Panc1 (cell line): ENCODE results near the gene PAFAH1B2. TPM values are rescaled to one million over a fixed set of nuclear protein-coding genes. Genes with fewer than 3 reads are reported as not detected.

Source experiments
- ATAC-seq: fragments of 200-7000 bp; cut with Tn5 transposase; 2 replicates; pipeline ENCODE4 v1.9.1; 2020; ENCODE audit warnings: mild to moderate bottlenecking, moderate library complexity
- BruUV-seq: library from RNA; stranded (reverse); fragments of 400-500 nt; replicated peaks from 2 replicates; lab custom pipeline; 2021; lab: Mats Ljungman, UMichigan
- CTCF ChIA-PET: fragments of 300-600 bp; sonication (Branson Sonifier 250); formaldehyde crosslinking; loops from one replicate; lab custom pipeline; 2022; ENCODE audit warnings: antibody characterized with exemption; lab: Charles Lee
- POLR2A ChIA-PET: fragments of 300-600 bp; sonication (Branson Sonifier 250); formaldehyde crosslinking; loops from one replicate; lab custom pipeline; 2022; ENCODE audit warnings: antibody characterized with exemption; lab: Charles Lee
- DNase-seq: peaks from one replicate; pipeline ENCODE4 v3.0.0-alpha.2; 2010; ENCODE audit warnings: low read depth, low spot score
- H3K27ac ChIP-seq: 2 replicates; pipeline ENCODE4 v1.5.1; 2011; ENCODE audit warnings: mild to moderate bottlenecking, low read length, inconsistent platforms
- H3K27me3 ChIP-seq: fragments of 200-500 bp; sonication (Bioruptor generic); 2 replicates; pipeline ENCODE4 v1.6.0; 2014; ENCODE audit warnings: low read length, inconsistent platforms; ENCODE audit not compliant: control insufficient read depth, insufficient read depth
- H3K36me3 ChIP-seq: fragments of 200-500 bp; sonication (Bioruptor generic); 2 replicates; pipeline ENCODE4 v1.5.1; 2014; ENCODE audit warnings: inconsistent platforms, mild to moderate bottlenecking, low read length, moderate library complexity; ENCODE audit not compliant: control insufficient read depth, insufficient read depth
- H3K4me1 ChIP-seq: 2 replicates; pipeline ENCODE4 v1.5.1; 2011; ENCODE audit warnings: inconsistent platforms, mild to moderate bottlenecking, low read length, moderate library complexity; ENCODE audit not compliant: control insufficient read depth, insufficient read depth
- H3K4me3 ChIP-seq, 2 experiments: 2 replicates each; pipeline ENCODE4 v1.5.1; 2011 to 2012; ENCODE audit warnings: low read depth in 2 of 2, low read length in 2 of 2, mild to moderate bottlenecking in 2 of 2, inconsistent platforms in 1 of 2, moderate library complexity in 1 of 2
- H3K9me3 ChIP-seq: fragments of 200-500 bp; sonication (Bioruptor generic); 2 replicates; pipeline ENCODE4 v1.5.1; 2014; ENCODE audit warnings: low read depth, mild to moderate bottlenecking, inconsistent platforms, low read length, moderate library complexity; ENCODE audit not compliant: control insufficient read depth, insufficient read depth
- CTCF ChIP-seq: fragments of 450-650 bp; IDR thresholded peaks from 2 replicates; pipeline ENCODE4 v1.5.1; 2017; ENCODE audit warnings: mild to moderate bottlenecking
- POLR2AphosphoS5 ChIP-seq: IDR thresholded peaks from 2 replicates; pipeline ENCODE4 v1.6.1; 2012; ENCODE audit warnings: mild to moderate bottlenecking, low read depth, low read length, moderate library complexity
- REST ChIP-seq, 2 experiments: IDR thresholded peaks; 2 replicates each; pipeline ENCODE4 v1.6.1; 2011 to 2012; ENCODE audit warnings: low read depth in 2 of 2, control low read depth in 1 of 2, low read length in 1 of 2, mild to moderate bottlenecking in 1 of 2, moderate library complexity in 1 of 2; ENCODE audit not compliant: insufficient read depth in 1 of 2
- SIN3A ChIP-seq: IDR thresholded peaks from 2 replicates; pipeline ENCODE4 v1.6.1; 2012; ENCODE audit warnings: low read depth, mild to moderate bottlenecking, low read length, moderate library complexity, borderline replicate concordance; ENCODE audit not compliant: insufficient read depth
- TCF7L2 ChIP-seq: IDR thresholded peaks from 2 replicates; pipeline ENCODE4 v1.6.1; 2011; ENCODE audit warnings: mild to moderate bottlenecking, low read depth, low read length, inconsistent platforms
- in situ Hi-C: cut with HindIII; loops from 2 replicates; pipeline ENCODE4 v1.10.0; 2016; ENCODE audit warnings: low sequenced_read_pairs, low pct_unique_long_range_greater_than_20kb
- intact Hi-C: fragments of 100-400 bp; cut with micrococcal nuclease; formaldehyde crosslinking; loops from one replicate; pipeline ENCODE4 v1.10.0; 2022; ENCODE audit not compliant: unreplicated experiment
- total RNA-seq: library from RNA; stranded (reverse); gene quantifications from one replicate; pipeline ENCODE4 v1.2.1, GENCODE V29; 2021; ENCODE audit not compliant: unreplicated experiment

Gene PAFAH1B2
- total RNA-seq, 1 experiment from 2014 or later: 179 TPM

DNA sequence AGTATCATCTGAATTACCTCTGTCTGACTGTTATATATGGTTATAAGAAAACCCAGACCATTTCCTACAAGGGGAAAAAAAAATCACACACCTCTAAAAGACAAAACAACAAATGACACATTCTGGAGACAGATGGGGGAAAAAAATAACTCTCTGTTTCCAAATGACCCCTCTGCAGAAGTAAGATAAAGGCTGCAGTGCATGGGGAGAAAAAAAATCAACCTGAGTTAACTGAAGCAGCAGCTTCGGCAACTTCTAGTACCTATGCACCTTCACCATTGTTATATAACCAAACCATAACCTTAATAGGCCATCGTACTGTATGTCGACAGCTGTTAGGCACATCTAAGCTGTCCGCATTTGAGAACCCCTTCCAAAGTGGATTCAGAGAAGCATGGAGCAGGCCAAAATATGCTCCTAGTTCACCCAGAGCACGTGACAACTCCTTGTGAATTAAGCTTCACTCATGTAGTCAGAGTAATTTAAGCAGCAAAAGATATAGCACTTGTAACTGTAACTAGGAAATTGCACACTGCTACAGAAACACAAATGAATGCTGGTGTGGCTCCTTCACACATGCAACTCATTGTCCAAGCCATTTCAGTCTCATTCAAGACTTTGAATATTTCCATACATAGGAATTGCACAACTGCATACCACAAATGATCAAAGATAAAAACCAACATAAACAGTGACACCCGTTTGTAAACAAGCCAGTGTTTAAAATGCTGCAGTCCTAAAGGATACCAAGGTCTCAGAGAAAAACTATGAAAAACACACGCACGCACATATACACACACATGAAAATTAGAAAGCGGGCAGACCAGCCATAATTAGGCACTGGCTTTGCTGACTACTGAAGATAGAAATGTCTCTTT, 48.6 kb upstream of the PAFAH1B2 start:
- no peaks in the 10 kb centered on the region for H3K27me3 ChIP-seq
- no TSS peak for BruUV-seq
- CTCF ChIA-PET: no interaction called here
- in situ Hi-C loops (no loop called here), intact Hi-C loops (no loop called here)
- peak overlapping the region; percentile 76 for H3K27ac ChIP-seq
- DNase-seq: no peak
- peak overlapping the region; percentile 61 to 93; a peak in 3 of 4 replicates for H3K4me3 ChIP-seq
- POLR2A ChIA-PET: interaction anchor here (0.5 to 0.7 kb wide), 4 partner anchors 10 to 71 kb away, joined by 3 to 6 read pairs (median 4); no protein-coding TSS in a partner anchor
- peaks cover 33% of the 10 kb centered on the region for H3K4me1 ChIP-seq
- TF ChIP-seq CTCF (no peak), SIN3A (no peak), REST (IDR thresholded peaks at IDR 0.05; ENCODE audit: insufficient read depth in 1 of 2, low read depth in 2 of 2, low read length in 1 of 2) (no peak), POLR2AphosphoS5 (no peak), TCF7L2 (no peak)
- ATAC-seq: no peak
- no peaks in the 10 kb centered on the region for H3K36me3 ChIP-seq
- H3K9me3 ChIP-seq: no peaks in the 10 kb centered on the region

DNA sequence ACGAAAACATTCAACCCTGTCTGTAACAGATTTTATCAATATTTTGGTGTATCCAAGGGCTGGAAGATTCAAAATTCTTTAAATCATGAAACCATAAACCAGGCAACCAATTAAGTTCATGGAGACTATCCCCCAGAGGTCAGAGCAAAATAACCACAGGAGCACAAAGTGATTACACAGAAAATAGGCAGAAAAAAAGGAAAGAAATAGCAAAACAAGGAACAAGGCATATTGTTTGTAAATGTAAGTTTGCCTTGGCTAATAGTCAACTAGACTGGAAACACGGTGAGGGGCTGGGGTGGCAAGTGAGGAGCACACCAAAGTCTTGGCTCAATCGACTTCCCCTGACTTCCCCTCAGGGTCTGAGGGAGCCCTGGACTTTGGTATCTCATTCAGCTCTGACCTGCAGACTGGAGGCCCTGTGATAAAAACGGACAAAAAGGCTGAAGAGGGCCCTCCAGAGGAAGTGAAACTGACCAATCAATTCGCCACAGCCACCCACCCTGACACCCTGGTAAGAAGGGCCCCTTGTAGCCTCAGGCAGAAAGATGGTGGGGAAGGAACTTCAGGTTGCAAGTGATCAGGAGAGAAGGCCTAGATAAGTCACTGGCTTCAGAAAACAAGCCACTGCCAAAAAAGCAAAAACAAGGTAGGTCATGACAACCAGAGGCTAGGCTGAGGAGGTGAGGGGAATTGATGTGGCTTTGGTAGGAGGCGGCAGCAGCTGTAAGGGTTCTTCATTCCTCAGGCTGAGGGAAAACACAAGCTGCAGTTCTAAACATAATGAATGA, 47.7 kb upstream of the PAFAH1B2 start:
- H3K27me3 ChIP-seq: no peaks in the 10 kb centered on the region
- BruUV-seq: TSS peak; percentile 75
- peak overlapping the region; percentile 76 for H3K27ac ChIP-seq
- no peaks in the 10 kb centered on the region for H3K9me3 ChIP-seq
- peak overlapping the region; percentile 61 to 93 for H3K4me3 ChIP-seq
- ATAC-seq (0 out of 2 replicates have a peak, but pooled peaks have one; percentile 6), DNase-seq (no peak)
- in situ Hi-C loops (no loop called here), intact Hi-C loops (no loop called here)
- TF ChIP-seq CTCF (peak; percentile 38), SIN3A (no peak), REST (IDR thresholded peaks at IDR 0.05; ENCODE audit: insufficient read depth in 1 of 2, low read depth in 2 of 2, low read length in 1 of 2) (no peak)
- peaks cover 33% of the 10 kb centered on the region for H3K4me1 ChIP-seq
- CTCF ChIA-PET: no interaction called here
- POLR2A ChIA-PET: interaction anchor here (0.6 to 1.9 kb wide), 3 partner anchors 19 to 209 kb away, joined by 5 to 9 read pairs (median 6); no protein-coding TSS in a partner anchor
- no peaks in the 10 kb centered on the region for H3K36me3 ChIP-seq
